HepG2 (cell line): ENCODE measurements around the gene CLDN20. TPM values are rescaled to one million over a fixed set of nuclear protein-coding genes. Genes with fewer than 3 reads are reported as not detected.

Experiments
- ATAC-seq: fragments of 200-7000 bp; cut with Tn5 transposase; 3 replicates; pipeline ENCODE4 v1.9.1; 2020; ENCODE audit warnings: mild to moderate bottlenecking, moderate library complexity
- BruUV-seq: library from RNA; stranded (reverse); fragments of 400-500 nt; replicated peaks from 2 replicates; lab custom pipeline; 2021; lab: Mats Ljungman, UMichigan
- CTCF ChIA-PET: fragments of 300-600 bp; formaldehyde crosslinking; extraction: SDS; loops from one replicate; lab custom pipeline; 2021; ENCODE audit warnings: low total read pairs, inconsistent platforms, low intra/inter-chr PET ratio; lab: Yijun Ruan, JAX
- POLR2A ChIA-PET: fragments of 350-600 bp; sonication (Branson Sonifier 250); formaldehyde crosslinking; loops from one replicate; lab custom pipeline; 2020; ENCODE audit warnings: antibody characterized with exemption, inconsistent platforms; lab: Yijun Ruan, JAX
- DNase-seq: peaks from one replicate; pipeline ENCODE4 v3.0.0-alpha.2; 2015; ENCODE audit warnings: low spot score
- FAIRE-seq: peaks from 3 replicates; lab custom pipeline; 2011; peaks lifted over from hg19 to GRCh38; lab: Jason Lieb, UNC
- H2AFZ ChIP-seq: one replicate; pipeline ENCODE4 v1.6.1; 2011; ENCODE audit warnings: low read length, inconsistent platforms
- H3K27ac ChIP-seq: fragments of 300-600 bp; 3 replicates; pipeline ENCODE4 v1.8.0; 2011; ENCODE audit warnings: mixed run types, mild to moderate bottlenecking, mixed read lengths, low read length, inconsistent platforms; ENCODE audit not compliant: insufficient read depth; ENCODE audit errors: extremely low read length
- H3K27me3 ChIP-seq, 2 experiments: fragments of 200-600 bp in 1 of 2; 2 replicates in 1 of 2; 3 replicates in 1 of 2; pipeline versions ENCODE4 v1.6.0 to v1.8.0; 2011; ENCODE audit warnings: low read length in 2 of 2, mild to moderate bottlenecking in 2 of 2, moderate library complexity in 2 of 2, inconsistent platforms in 1 of 2; ENCODE audit not compliant: insufficient read depth in 2 of 2, control insufficient read depth in 1 of 2
- H3K36me3 ChIP-seq, 2 experiments: fragments of 200-600 bp in 1 of 2; replicated peaks in 1 of 2; 2 replicates in 1 of 2; 3 replicates in 1 of 2; pipeline versions ENCODE4 v1.5.1 to v1.8.0; 2011; ENCODE audit warnings: low read length in 2 of 2, inconsistent platforms in 1 of 2; ENCODE audit not compliant: insufficient read depth in 2 of 2, control insufficient read depth in 1 of 2
- H3K4me1 ChIP-seq: 2 replicates; pipeline ENCODE4 v1.5.1; 2012; ENCODE audit warnings: low read length, inconsistent platforms; ENCODE audit not compliant: insufficient read depth
- H3K4me2 ChIP-seq: 2 replicates; pipeline ENCODE4 v1.6.0; 2011; ENCODE audit warnings: low read depth, low read length, inconsistent platforms
- H3K4me3 ChIP-seq, 3 experiments: fragments of 200-600 bp in 1 of 3; sonication (generic), shearing (Covaris generic) in 1 of 3; replicated peaks in 1 of 3; 2 replicates each; pipeline ENCODE4 v1.5.1; 2011 to 2016; ENCODE audit warnings: low read length in 3 of 3, inconsistent platforms in 2 of 3, low read depth in 2 of 3, mild to moderate bottlenecking in 2 of 3, control low read depth in 1 of 3, mixed read lengths in 1 of 3; ENCODE audit not compliant: insufficient read depth in 1 of 3
- H3K79me2 ChIP-seq: one replicate; pipeline ENCODE4 v1.6.1; 2011; ENCODE audit warnings: low read length, inconsistent platforms; ENCODE audit not compliant: insufficient read depth
- H3K9ac ChIP-seq: 2 replicates; pipeline ENCODE4 v1.6.0; 2011; ENCODE audit warnings: mild to moderate bottlenecking, low read depth, low read length, inconsistent platforms; ENCODE audit not compliant: insufficient read depth
- H3K9me3 ChIP-seq: 2 replicates; pipeline ENCODE4 v1.5.1; 2012; ENCODE audit warnings: mild to moderate bottlenecking, low read length
- H4K20me1 ChIP-seq: 2 replicates; pipeline ENCODE4 v1.6.0; 2011; ENCODE audit warnings: inconsistent platforms, mild to moderate bottlenecking, low read length, moderate library complexity; ENCODE audit not compliant: insufficient read depth
- CREB1 ChIP-seq, 2 experiments: fragments of 450-650 bp in 1 of 2; IDR thresholded peaks; 2 replicates each; pipeline ENCODE4 v1.6.1; 2016 to 2017; ENCODE audit warnings: control low read depth in 1 of 2, mild to moderate bottlenecking in 1 of 2, missing compliant biosample characterization in 1 of 2, missing genetic modification characterization in 1 of 2
- HOXA7 ChIP-seq: sonication (generic); formaldehyde crosslinking; IDR thresholded peaks from 2 replicates; pipeline ENCODE4 v1.8.1; 2022; ENCODE audit warnings: mild to moderate bottlenecking, missing genetic modification reagents, moderate library complexity
- MXI1 ChIP-seq: IDR thresholded peaks from 3 replicates; pipeline ENCODE4 v1.6.1; 2012; ENCODE audit warnings: low read depth, low read length, inconsistent platforms, borderline replicate concordance
- RBM22 ChIP-seq: fragments of 200-400 bp; formaldehyde crosslinking; optimal IDR thresholded peaks from 2 replicates; pipeline ENCODE3; 2017; ENCODE audit warnings: mild to moderate bottlenecking, low read length, moderate library complexity
- SPEN ChIP-seq: sonication (generic); formaldehyde crosslinking; IDR thresholded peaks from 2 replicates; pipeline ENCODE4 v1.5.1; 2020; ENCODE audit warnings: low read depth, mild to moderate bottlenecking, missing genetic modification reagents
- SRSF9 ChIP-seq: fragments of 200-400 bp; formaldehyde crosslinking; IDR thresholded peaks from 2 replicates; pipeline ENCODE4 v1.6.1; 2018; ENCODE audit warnings: borderline replicate concordance, mild to moderate bottlenecking, low read depth, low read length; ENCODE audit not compliant: insufficient read depth, poor library complexity, severe bottlenecking
- WIZ ChIP-seq: sonication (generic); formaldehyde crosslinking; IDR thresholded peaks from 2 replicates; pipeline ENCODE4 v1.5.1; 2020; ENCODE audit warnings: mild to moderate bottlenecking, missing genetic modification reagents
- ZFP36 ChIP-seq: fragments of 150-350 bp; IDR thresholded peaks from 2 replicates; pipeline ENCODE4 v1.6.1; 2018; ENCODE audit warnings: borderline replicate concordance, low read length, low read depth; ENCODE audit not compliant: partially characterized antibody
- ZNF570 ChIP-seq: sonication (generic); formaldehyde crosslinking; IDR thresholded peaks from 2 replicates; pipeline ENCODE4 v1.4.0; 2020; ENCODE audit warnings: mild to moderate bottlenecking, missing genetic modification reagents, borderline replicate concordance
- WGBS: methylation state at CpG from one replicate; pipeline ENCODE4 v1.1.6; 2017; ENCODE audit warnings: low lambda C conversion rate; 5-methylcytosine and 5-hydroxymethylcytosine counted together
- in situ Hi-C: cut with HindIII; loops from 2 replicates; pipeline ENCODE4 v1.10.0; 2017; ENCODE audit warnings: low pct_unique_long_range_greater_than_20kb; ENCODE audit not compliant: extremely low pct_ligation_motif_present
- intact Hi-C: fragments of 100-400 bp; cut with micrococcal nuclease; formaldehyde crosslinking; loops from one replicate; pipeline ENCODE4 v1.10.0; 2022; ENCODE audit not compliant: unreplicated experiment
- polyA plus RNA-seq, 8 experiments: library from polyadenylated mRNA; depleted of rRNA in 3 of 8; stranded (reverse) in 7 of 8; unstranded in 1 of 8; fragments of >200 nt; fragmentation: Illumina TruSeq in 4 of 8; extraction: Trizol in 4 of 8; gene quantifications; 2 replicates each; pipeline versions ENCODE4 v1.2.1 to v1.2.3, GENCODE V29; 2011 to 2016; ENCODE audit warnings: low read depth in 4 of 8, missing spikeins in 1 of 8, mixed read lengths in 1 of 8; ENCODE audit not compliant: insufficient read depth in 1 of 8
- total RNA-seq, 5 experiments: library from RNA; depleted of rRNA; stranded (reverse); fragments of >200 nt; fragmentation: Illumina TruSeq; extraction: Trizol; gene quantifications; 2 replicates each; pipeline ENCODE4 v1.2.3, GENCODE V29; 2016; ENCODE audit warnings: low read depth in 1 of 5
- TF ChIP-seq, protein P1 (sequence below): sonication (generic); formaldehyde crosslinking; IDR thresholded peaks from 2 replicates; pipeline ENCODE4 v1.4.0; 2020; ENCODE audit warnings: mild to moderate bottlenecking, missing genetic modification reagents
- TF ChIP-seq, protein P2 (sequence below): sonication (generic); formaldehyde crosslinking; IDR thresholded peaks from 2 replicates; pipeline ENCODE4 v1.9.0; 2021; ENCODE audit warnings: missing genetic modification reagents, mild to moderate bottlenecking, borderline replicate concordance
- TF ChIP-seq, protein P3 (sequence below): sonication (generic); formaldehyde crosslinking; IDR thresholded peaks from 2 replicates; pipeline ENCODE4 v1.5.0; 2020; ENCODE audit warnings: mild to moderate bottlenecking, missing genetic modification reagents

The CLDN20 gene
- total and polyA plus RNA-seq, 2 of the 13 experiments (the other 11 are each of a cell fraction or from before 2014, with no cell fraction given), result not detected

DNA sequence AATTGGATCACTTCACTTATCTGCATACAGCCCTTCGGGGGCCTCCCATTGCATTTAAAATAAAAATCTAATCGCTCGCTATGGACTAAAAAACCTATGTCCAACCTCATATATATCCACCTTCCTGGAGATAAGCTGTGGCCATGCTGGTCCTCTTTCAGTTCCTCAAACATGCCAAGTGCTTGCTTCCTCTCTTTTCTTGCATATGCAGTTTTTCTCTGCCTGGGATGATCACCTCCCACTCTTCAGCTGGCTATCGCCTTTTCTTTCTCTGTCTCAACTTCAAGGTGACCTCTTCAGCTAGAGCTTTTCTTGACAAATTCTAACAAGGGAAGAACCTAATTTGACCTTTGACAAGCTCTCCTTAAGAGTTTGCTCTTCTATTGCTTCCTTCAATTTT, 56.1 kb downstream of the CLDN20 start:
- intact Hi-C loops, result no loop called here
- ATAC-seq, result no peak

DNA sequence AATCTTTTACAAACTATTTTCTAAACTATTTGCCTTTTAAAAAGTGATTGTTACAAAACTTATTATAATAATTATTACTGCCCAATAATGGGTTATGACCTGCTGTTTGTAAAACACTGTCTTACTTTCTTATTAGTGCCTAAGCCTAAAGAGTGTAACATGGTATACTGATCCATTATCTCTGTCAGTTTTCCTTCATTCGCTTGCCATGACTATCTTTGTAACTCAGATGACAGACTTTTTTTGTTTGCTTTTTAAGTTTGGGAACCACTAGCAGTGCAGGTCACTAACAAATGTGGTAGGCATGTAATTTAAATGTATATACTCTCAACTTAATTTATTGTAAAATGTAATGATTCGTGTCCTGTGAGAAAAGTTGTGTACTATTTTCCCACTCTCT, 60.4 kb downstream of the CLDN20 start:
- H3K27me3 ChIP-seq, result no peaks in the 10 kb centered on the region; a peak in 1 of 5 replicates
- no peaks in the 10 kb centered on the region for H4K20me1 ChIP-seq
- H2AFZ ChIP-seq, result no peak overlapping the region
- H3K9ac ChIP-seq, result 0 out of 2 replicates have a peak overlapping the region, but pooled peaks have one; percentile 29
- H3K36me3 ChIP-seq, result 0 out of 5 replicates have a peak, but pooled peaks cover 0 to 2% of the 10 kb centered on the region in 2 experiments
- 99% methylated on average over 2 of the region's 2 CpGs for WGBS
- ATAC-seq (no peak), FAIRE-seq (no peak), DNase-seq (no peak)
- BruUV-seq, result no TSS peak
- ChIA-PET POLR2A (interaction anchor here (7.7 kb wide), 1 partner anchor 9 kb away, joined by 155 read pairs; the partner anchor contains the start of gene TFB1M), CTCF (no interaction called here)
- peak overlapping the region in 1 of 3 experiments; percentile 27; a peak in 1 of 6 replicates for H3K4me3 ChIP-seq
- peaks cover 48% of the 10 kb centered on the region for H3K4me1 ChIP-seq
- H3K79me2 ChIP-seq, result peaks cover 39% of the 10 kb centered on the region
- peak overlapping the region; percentile 88 for H3K4me2 ChIP-seq
- peak overlapping the region; percentile 100 for H3K27ac ChIP-seq
- intact Hi-C loops, result no loop called here
- in situ Hi-C loops, result loop anchor here (10.0 kb wide), 1 partner anchor 441 kb away; no protein-coding TSS in a partner anchor
- H3K9me3 ChIP-seq, result peaks cover 7% of the 10 kb centered on the region; the same call in 1 of the 2 replicates
- TF ChIP-seq, protein P1, sequence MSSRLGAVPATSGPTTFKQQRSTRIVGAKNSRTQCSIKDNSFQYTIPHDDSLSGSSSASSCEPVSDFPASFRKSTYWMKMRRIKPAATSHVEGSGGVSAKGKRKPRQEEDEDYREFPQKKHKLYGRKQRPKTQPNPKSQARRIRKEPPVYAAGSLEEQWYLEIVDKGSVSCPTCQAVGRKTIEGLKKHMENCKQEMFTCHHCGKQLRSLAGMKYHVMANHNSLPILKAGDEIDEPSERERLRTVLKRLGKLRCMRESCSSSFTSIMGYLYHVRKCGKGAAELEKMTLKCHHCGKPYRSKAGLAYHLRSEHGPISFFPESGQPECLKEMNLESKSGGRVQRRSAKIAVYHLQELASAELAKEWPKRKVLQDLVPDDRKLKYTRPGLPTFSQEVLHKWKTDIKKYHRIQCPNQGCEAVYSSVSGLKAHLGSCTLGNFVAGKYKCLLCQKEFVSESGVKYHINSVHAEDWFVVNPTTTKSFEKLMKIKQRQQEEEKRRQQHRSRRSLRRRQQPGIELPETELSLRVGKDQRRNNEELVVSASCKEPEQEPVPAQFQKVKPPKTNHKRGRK (CRISPR knock-in tag), result no peak
- TF ChIP-seq ZNF570 (no peak), SPEN (CRISPR knock-in tag) (no peak), MXI1 (no peak), RBM22 (no peak), SRSF9 (no peak), CREB1 (IDR thresholded peaks at IDR 0.05) (no peak), CREB1 (CRISPR knock-in tag; IDR thresholded peaks at IDR 0.05) (0 out of 2 replicates have a peak, but pooled peaks have one; percentile 4), ZFP36 (no peak)
- TF ChIP-seq, protein P2, sequence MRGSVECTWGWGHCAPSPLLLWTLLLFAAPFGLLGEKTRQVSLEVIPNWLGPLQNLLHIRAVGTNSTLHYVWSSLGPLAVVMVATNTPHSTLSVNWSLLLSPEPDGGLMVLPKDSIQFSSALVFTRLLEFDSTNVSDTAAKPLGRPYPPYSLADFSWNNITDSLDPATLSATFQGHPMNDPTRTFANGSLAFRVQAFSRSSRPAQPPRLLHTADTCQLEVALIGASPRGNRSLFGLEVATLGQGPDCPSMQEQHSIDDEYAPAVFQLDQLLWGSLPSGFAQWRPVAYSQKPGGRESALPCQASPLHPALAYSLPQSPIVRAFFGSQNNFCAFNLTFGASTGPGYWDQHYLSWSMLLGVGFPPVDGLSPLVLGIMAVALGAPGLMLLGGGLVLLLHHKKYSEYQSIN (CRISPR knock-in tag), result no peak
- TF ChIP-seq, protein P3, sequence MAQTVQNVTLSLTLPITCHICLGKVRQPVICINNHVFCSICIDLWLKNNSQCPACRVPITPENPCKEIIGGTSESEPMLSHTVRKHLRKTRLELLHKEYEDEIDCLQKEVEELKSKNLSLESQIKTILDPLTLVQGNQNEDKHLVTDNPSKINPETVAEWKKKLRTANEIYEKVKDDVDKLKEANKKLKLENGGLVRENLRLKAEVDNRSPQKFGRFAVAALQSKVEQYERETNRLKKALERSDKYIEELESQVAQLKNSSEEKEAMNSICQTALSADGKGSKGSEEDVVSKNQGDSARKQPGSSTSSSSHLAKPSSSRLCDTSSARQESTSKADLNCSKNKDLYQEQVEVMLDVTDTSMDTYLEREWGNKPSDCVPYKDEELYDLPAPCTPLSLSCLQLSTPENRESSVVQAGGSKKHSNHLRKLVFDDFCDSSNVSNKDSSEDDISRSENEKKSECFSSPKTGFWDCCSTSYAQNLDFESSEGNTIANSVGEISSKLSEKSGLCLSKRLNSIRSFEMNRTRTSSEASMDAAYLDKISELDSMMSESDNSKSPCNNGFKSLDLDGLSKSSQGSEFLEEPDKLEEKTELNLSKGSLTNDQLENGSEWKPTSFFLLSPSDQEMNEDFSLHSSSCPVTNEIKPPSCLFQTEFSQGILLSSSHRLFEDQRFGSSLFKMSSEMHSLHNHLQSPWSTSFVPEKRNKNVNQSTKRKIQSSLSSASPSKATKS, result no peak

More for the DNA sequence above, 56.1 kb downstream of the CLDN20 start:
- TF ChIP-seq HOXA7 (CRISPR knock-in tag) (0 out of 2 replicates have a peak, but pooled peaks have one; percentile 41), WIZ (no peak)
- no peak overlapping the region for H3K4me3 ChIP-seq
- no peaks in the 10 kb centered on the region for H3K27me3 ChIP-seq
- H3K9me3 ChIP-seq, result peaks cover 7% of the 10 kb centered on the region; the same call in 1 of the 2 replicates
- no peaks in the 10 kb centered on the region for H4K20me1 ChIP-seq
- H3K4me2 ChIP-seq, result no peak overlapping the region
- ChIA-PET POLR2A (interaction anchor here (0.9 to 2.0 kb wide), 2 partner anchors 9 to 209 kb away, joined by 3 to 9 read pairs; no protein-coding TSS in a partner anchor), CTCF (no interaction called here)
- H3K4me1 ChIP-seq, result peaks cover 42% of the 10 kb centered on the region
- in situ Hi-C loops, result loop anchor here (10.0 kb wide), 1 partner anchor 445 kb away; no protein-coding TSS in a partner anchor
- H3K27ac ChIP-seq, result no peak overlapping the region
- H2AFZ ChIP-seq, result no peak overlapping the region
- H3K36me3 ChIP-seq, result no peaks in the 10 kb centered on the region
- FAIRE-seq (no peak), DNase-seq (no peak)
- H3K79me2 ChIP-seq, result peaks cover 7% of the 10 kb centered on the region
- WGBS, result 96% methylated on average over 4 of the region's 4 CpGs
- BruUV-seq, result no TSS peak
- H3K9ac ChIP-seq, result no peak overlapping the region
